GM10266 (cell line): ENCODE results near the gene TOE1.
"Not testable (repeated sequence)": the region's sequence is repeated elsewhere in the genome, so short reads cannot be mapped to it uniquely, and the experiment has no call there.

Source experiments
- DNase-seq: peaks from one replicate; pipeline ENCODE4 v3.0.0; 2012; ENCODE audit errors: extremely low spot score
- TF ChIP-seq, protein P1 (sequence below): IDR thresholded peaks from 2 replicates; pipeline ENCODE4 v1.5.1; 2012; ENCODE audit warnings: mild to moderate bottlenecking, low read depth; ENCODE audit not compliant: control insufficient read depth, insufficient read depth; ENCODE audit errors: missing control alignments

The TOE1 gene

DNA sequence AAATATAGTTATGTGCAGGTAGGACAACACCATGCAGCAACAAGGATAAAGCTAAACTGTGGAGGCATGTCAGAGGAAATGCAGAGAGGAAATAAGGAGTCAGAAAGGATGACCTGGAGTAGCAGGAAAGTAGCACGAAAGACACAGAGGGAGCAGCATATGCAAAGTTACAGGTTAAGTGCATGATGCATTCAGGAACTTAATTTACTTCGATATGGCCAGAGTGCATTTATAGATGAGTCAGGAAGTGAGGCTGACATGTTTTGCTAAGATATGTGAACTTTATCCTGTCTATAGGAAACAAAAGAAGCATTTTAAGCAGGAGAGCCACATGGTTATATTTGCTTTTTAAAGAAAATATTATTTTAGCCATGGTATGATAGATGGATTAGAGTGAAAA, 15.7 kb downstream of the TOE1 start:
- no peak for DNase-seq
- TF ChIP-seq, protein P1, sequence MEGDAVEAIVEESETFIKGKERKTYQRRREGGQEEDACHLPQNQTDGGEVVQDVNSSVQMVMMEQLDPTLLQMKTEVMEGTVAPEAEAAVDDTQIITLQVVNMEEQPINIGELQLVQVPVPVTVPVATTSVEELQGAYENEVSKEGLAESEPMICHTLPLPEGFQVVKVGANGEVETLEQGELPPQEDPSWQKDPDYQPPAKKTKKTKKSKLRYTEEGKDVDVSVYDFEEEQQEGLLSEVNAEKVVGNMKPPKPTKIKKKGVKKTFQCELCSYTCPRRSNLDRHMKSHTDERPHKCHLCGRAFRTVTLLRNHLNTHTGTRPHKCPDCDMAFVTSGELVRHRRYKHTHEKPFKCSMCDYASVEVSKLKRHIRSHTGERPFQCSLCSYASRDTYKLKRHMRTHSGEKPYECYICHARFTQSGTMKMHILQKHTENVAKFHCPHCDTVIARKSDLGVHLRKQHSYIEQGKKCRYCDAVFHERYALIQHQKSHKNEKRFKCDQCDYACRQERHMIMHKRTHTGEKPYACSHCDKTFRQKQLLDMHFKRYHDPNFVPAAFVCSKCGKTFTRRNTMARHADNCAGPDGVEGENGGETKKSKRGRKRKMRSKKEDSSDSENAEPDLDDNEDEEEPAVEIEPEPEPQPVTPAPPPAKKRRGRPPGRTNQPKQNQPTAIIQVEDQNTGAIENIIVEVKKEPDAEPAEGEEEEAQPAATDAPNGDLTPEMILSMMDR, result no peak

DNA sequence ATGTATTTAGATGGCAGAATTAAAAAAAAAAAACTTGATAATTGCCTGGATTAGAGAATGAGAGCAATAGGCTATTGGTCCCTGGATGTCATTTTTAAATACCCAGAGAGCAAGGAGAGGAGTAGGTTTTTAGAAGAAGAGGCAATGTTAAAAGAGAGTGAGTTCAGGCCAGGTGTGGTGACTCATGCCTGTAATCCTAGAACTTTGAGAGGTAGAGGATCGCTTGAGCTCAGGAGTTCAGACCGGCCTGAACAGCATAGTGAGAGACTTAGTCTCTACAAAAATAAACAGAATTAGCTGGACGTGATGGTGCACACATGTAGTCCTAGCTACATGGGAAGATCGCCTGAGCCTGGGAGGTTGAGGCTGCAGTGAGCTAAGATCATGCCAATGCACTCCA, 16.2 kb downstream of the TOE1 start:
- TF ChIP-seq, protein P1, result no peak
- no peak for DNase-seq

DNA sequence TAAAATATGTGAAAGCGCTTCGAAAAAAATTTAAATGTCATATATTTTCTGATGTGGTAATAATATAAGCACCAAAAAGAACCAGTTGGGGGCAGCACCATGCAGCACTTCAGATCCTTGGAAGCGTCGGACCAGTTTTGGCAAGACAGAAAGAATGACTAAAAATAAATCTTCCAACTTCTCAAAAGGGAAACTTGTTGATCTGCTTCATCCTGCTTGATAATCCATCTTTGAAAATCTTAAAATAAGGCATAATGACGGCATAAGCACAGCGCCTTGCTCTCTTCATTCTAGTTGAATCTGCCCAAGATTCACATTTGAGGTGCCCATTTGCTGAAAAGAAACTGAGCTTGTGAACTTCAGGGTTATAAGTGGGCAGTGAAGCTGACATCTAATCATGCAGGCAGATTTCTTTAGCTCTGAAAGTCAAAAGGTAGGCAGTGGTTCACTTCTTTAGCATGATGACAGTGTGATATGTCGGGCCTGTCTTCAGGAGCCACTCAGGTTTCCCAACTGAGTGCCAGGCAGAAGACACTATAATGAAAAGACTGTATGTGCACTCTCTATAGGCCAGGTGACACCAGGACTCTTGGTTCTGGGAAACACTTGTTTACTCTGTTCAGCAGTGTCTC, 20.0 kb downstream of the TOE1 start:
- TF ChIP-seq, protein P1, result peak; percentile 60
- DNase-seq, result peak; percentile 36

DNA sequence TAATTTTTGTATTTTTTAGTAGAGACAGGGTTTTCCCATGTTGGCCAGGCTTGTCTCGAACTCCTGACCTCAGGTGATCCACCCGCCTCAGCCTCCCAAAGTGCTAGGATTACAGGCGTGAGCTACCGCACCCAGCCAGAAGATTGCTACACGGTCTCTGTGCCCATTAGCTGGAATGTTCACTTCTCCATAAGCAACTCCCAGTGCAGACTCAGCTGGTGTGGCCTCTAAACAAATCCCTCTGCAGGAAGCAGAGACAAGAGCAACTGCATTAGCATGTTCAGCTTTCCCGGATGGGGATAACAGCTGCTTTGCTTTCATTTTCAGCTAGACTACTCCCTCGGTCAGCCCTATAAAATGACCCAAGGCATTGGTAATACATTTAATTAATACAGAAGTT, 21.0 kb downstream of the TOE1 start:
- not testable (repeated sequence) for DNase-seq

DNA sequence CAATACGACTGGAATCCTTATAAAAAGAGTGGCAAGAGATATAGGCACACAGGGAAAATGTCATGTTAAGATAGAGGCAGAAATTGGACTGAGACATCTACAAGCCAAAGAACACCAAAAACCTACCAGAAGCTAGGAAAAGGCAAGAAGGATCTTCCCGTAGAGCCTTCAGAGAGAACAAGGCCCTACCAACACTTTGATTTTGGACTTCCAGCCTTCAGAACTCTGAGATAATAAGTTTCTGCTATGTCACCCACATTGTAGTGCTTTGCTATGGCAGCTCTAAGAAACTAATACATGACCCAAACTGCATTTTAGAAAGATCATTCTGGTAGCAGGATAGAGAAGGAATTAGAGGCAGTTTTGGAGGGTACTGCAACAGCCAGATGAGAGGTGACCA, 24.3 kb downstream of the TOE1 start:
- TF ChIP-seq, protein P1, result no peak
- DNase-seq, result no peak

DNA sequence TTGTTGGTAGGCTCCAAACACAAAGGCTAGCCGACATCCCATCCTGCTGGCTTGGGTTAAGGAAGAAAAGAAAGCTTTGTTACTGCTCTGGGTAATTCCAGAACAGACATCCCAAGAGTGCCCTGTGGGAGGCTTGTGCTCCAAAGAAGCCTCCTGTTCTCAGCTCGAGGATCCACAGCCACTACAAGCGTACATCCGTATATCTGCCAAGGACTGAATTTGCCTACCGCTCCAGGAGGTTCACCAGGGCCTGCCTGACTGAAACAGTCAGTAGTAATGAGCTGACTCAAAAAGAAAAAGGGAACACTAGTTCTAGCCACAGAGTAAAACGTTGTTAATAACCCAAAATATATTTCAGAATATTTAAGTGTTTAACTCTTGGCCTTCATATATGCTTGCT, 25.1 kb downstream of the TOE1 start:
- TF ChIP-seq, protein P1, result no peak
- DNase-seq, result no peak

DNA sequence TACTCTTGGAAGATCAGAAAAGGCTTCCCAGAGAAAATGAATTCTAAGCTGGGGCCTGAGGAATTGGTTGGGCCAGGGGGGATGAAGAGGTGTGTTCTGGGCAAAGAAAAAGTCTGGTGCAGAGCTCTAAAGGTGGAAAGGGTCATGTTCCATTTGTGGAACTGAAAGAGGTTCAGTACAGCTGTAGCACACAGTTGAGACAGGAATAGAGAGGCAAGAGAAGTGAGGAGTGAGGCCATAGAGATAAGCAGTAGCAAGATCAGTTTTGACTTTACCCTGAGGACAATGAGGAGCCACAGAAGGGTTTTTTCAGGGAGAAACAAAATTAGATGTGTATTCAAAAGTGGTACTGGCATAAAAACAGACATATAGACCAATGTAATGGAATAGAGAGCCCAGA, 30.6 kb downstream of the TOE1 start:
- TF ChIP-seq, protein P1, result no peak
- DNase-seq, result no peak

DNA sequence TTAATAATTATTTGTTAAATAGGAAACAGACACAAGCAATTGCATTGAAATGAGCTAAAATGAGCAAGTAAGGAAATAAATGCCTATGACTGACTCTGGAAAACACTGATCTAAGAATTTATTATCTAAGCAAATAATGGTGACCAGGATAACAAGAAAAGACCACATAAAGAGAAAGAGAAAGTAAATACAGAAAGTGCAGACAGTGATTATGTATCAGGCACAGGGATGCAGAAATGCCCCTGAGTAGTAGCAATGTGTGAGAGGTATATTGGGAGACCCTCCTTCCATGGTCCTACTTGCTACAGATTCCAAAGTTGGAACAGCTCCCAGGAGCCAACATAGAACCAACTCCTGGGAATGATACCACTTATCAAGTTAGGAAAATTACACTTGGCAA, 33.6 kb downstream of the TOE1 start:
- TF ChIP-seq, protein P1, result no peak
- DNase-seq, result no peak
